Osteocyte (in vitro differentiated cells): ENCODE results near the gene GSDME. TPM values are rescaled to one million over a fixed set of nuclear protein-coding genes. Genes with fewer than 3 reads are reported as not detected.

Source experiments
- DNase-seq: peaks from one replicate; pipeline ENCODE4 v3.0.0; 2021; ENCODE audit warnings: mixed read lengths; ENCODE audit not compliant: unreplicated experiment; ENCODE audit errors: extremely low spot score
- H3K27ac Mint-ChIP-seq: one replicate; pipeline ENCODE4 v1.8.0; 2021; ENCODE audit warnings: mild to moderate bottlenecking, mixed read lengths; ENCODE audit not compliant: unreplicated experiment
- H3K27me3 Mint-ChIP-seq: one replicate; pipeline ENCODE4 v1.8.0; 2021; ENCODE audit warnings: mixed read lengths; ENCODE audit not compliant: unreplicated experiment
- H3K36me3 Mint-ChIP-seq: one replicate; pipeline ENCODE4 v1.8.0; 2021; ENCODE audit warnings: mixed read lengths; ENCODE audit not compliant: unreplicated experiment
- H3K4me1 Mint-ChIP-seq: one replicate; pipeline ENCODE4 v1.8.0; 2021; ENCODE audit warnings: mixed read lengths; ENCODE audit not compliant: unreplicated experiment
- H3K4me3 Mint-ChIP-seq: one replicate; pipeline ENCODE4 v1.8.0; 2021; ENCODE audit warnings: mild to moderate bottlenecking, moderate library complexity, mixed read lengths; ENCODE audit not compliant: unreplicated experiment
- H3K9me3 Mint-ChIP-seq: one replicate; pipeline ENCODE4 v1.8.0; 2021; ENCODE audit warnings: mixed read lengths; ENCODE audit not compliant: unreplicated experiment
- CTCF ChIP-seq: fragments of 200-600 bp; sonication (generic); IDR thresholded peaks from 2 replicates; pipeline ENCODE4 v1.5.0; 2021; ENCODE audit warnings: antibody characterized with exemption, mild to moderate bottlenecking, moderate library complexity
- total RNA-seq: library from RNA; stranded (reverse); gene quantifications from 2 replicates; pipeline ENCODE4 v1.2.1, GENCODE V29; 2021

The GSDME gene
- total RNA-seq, 1 donor from 2014 or later: 10.2 TPM

GRCh38 chr7:24727154-24728120 is 29.8 kb downstream of the GSDME start:
- Mint-ChIP-seq H3K27ac (no peak overlapping the region), H3K27me3 (no peaks in the 10 kb centered on the region), H3K4me3 (no peak overlapping the region), H3K36me3 (no peaks in the 10 kb centered on the region), H3K4me1 (no peaks in the 10 kb centered on the region), H3K9me3 (no peaks in the 10 kb centered on the region)
- peak; percentile 73 for DNase-seq
- TF ChIP-seq CTCF: no peak

- peak; percentile 66 for DNase-seq
- H3K27ac Mint-ChIP-seq: no peak overlapping the region
- H3K36me3 Mint-ChIP-seq: no peaks in the 10 kb centered on the region
- no peak overlapping the region for H3K4me3 Mint-ChIP-seq
- H3K27me3 Mint-ChIP-seq: no peaks in the 10 kb centered on the region
- no peak for TF ChIP-seq CTCF
- no peaks in the 10 kb centered on the region for H3K9me3 Mint-ChIP-seq
- H3K4me1 Mint-ChIP-seq: no peaks in the 10 kb centered on the region
Observed at GRCh38 chr7:24725554-24726241, 31.6 kb downstream of the GSDME start.

GRCh38 chr7:24724451-24725190 is 32.6 kb downstream of the GSDME start:
- peak; percentile 60 for DNase-seq
- H3K4me1 Mint-ChIP-seq: no peaks in the 10 kb centered on the region

GRCh38 chr7:24723178-24723530 is 34.1 kb downstream of the GSDME start:
- Mint-ChIP-seq H3K36me3 (no peaks in the 10 kb centered on the region), H3K4me1 (no peaks in the 10 kb centered on the region), H3K27me3 (no peaks in the 10 kb centered on the region), H3K9me3 (no peaks in the 10 kb centered on the region), H3K4me3 (no peak overlapping the region), H3K27ac (no peak overlapping the region)
- DNase-seq: peak; percentile 57
- no peak for TF ChIP-seq CTCF

More at GRCh38 chr7:24724451-24725190, 32.6 kb downstream of the GSDME start:
- Mint-ChIP-seq H3K36me3 (no peaks in the 10 kb centered on the region), H3K4me3 (no peak overlapping the region), H3K27ac (no peak overlapping the region), H3K9me3 (no peaks in the 10 kb centered on the region), H3K27me3 (no peaks in the 10 kb centered on the region)
- no peak for TF ChIP-seq CTCF
